NT2/D1 (cell line): Measurements from ENCODE around the gene GHRHR.

Experiments
- DNase-seq: peaks from one replicate; pipeline ENCODE4 v3.0.0-alpha.2; 2011; ENCODE audit warnings: low read depth, low spot score
- H3K27me3 ChIP-seq: 2 replicates; pipeline ENCODE4 v1.6.0; 2011; ENCODE audit warnings: mild to moderate bottlenecking; ENCODE audit not compliant: insufficient read length, insufficient read depth
- H3K36me3 ChIP-seq: 2 replicates; pipeline ENCODE4 v1.6.1; 2011; ENCODE audit warnings: mild to moderate bottlenecking, low read length, mixed read lengths; ENCODE audit not compliant: insufficient read depth, insufficient read length
- H3K4me1 ChIP-seq: 2 replicates; pipeline ENCODE4 v1.5.1; 2011; ENCODE audit not compliant: insufficient read depth, insufficient read length
- H3K4me3 ChIP-seq: 2 replicates; pipeline ENCODE4 v1.5.1; 2011; ENCODE audit warnings: low read depth; ENCODE audit not compliant: insufficient read length
- H3K9ac ChIP-seq: 2 replicates; pipeline ENCODE4 v1.6.0; 2011; ENCODE audit warnings: low read depth; ENCODE audit not compliant: insufficient read length
- H3K9me3 ChIP-seq: 2 replicates; pipeline ENCODE4 v1.5.1; 2011; ENCODE audit warnings: mild to moderate bottlenecking, low read length; ENCODE audit not compliant: insufficient read depth
- SUZ12 ChIP-seq: IDR thresholded peaks from 2 replicates; pipeline ENCODE4 v1.6.1; 2011; ENCODE audit not compliant: insufficient read length, insufficient read depth; ENCODE audit errors: extremely low read depth
- YY1 ChIP-seq: IDR thresholded peaks from 2 replicates; pipeline ENCODE4 v1.6.1; 2011; ENCODE audit not compliant: insufficient read length, insufficient read depth
- ZNF274 ChIP-seq: IDR thresholded peaks from 2 replicates; pipeline ENCODE4 v1.6.1; 2011; ENCODE audit warnings: mild to moderate bottlenecking, low read depth, low read length

The GHRHR gene

DNA sequence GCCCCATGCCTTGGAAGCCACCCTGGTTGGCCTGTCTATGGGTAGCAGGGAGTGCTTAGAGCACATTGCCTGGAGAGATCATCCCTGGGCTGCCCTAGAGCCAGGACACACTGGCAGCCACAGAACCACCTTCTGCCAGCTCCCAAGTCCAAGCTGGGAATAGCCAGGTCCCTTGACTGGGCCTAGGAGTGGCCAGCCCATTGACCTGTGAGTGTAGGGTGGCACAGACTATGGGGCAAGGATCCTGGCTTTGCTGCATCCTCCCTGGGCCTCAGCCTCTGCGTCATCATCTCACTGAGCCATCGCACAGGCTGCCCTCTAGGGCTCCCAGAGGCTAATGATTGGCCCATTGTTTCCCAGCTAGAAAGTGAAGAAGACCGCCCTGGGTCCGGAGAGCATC lies 45.1 kb upstream of the GHRHR start:
- Histone ChIP-seq H3K36me3 (no peaks in the 10 kb centered on the region), H3K4me1 (peaks cover 28% of the 10 kb centered on the region), H3K4me3 (no peak overlapping the region), H3K27me3 (no peaks in the 10 kb centered on the region), H3K9ac (no peak overlapping the region), H3K9me3 (no peaks in the 10 kb centered on the region)
- no peak for DNase-seq
- TF ChIP-seq YY1 (no peak), SUZ12 (no peak), ZNF274 (no peak)

DNA sequence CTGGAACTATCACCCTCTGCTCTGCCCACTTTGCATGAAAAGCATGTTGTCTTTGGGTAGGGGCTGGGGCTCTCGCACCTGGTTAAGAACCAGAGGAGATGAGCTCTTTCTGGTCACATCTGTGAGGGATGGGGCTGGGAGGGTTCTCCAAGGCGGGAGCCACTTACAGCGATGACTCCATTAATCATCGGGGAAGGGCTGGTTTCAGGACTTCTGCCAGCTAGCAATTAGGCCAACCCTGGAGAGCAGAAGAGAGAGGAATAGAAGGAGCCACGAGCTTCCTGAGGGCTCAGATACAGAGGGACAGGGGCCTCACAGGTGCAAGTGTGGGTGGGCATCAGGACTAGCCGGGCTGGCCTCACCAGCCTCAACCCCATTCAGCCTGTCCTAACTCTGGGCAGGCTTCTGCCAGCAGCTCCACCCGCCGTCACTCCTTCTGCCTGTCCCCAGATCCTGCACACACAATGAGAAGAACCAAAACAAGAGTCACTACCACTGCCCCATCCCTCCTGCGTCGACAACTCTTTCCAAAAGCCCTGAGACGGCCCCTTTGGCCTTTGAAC lies 43.7 kb upstream of the GHRHR start:
- H3K27me3 ChIP-seq, result no peaks in the 10 kb centered on the region
- no peaks in the 10 kb centered on the region for H3K36me3 ChIP-seq
- H3K4me1 ChIP-seq, result peaks cover 21% of the 10 kb centered on the region
- TF ChIP-seq YY1 (no peak), SUZ12 (no peak), ZNF274 (no peak)
- H3K9ac ChIP-seq, result no peak overlapping the region
- no peak for DNase-seq
- no peak overlapping the region for H3K4me3 ChIP-seq
- no peaks in the 10 kb centered on the region for H3K9me3 ChIP-seq

DNA sequence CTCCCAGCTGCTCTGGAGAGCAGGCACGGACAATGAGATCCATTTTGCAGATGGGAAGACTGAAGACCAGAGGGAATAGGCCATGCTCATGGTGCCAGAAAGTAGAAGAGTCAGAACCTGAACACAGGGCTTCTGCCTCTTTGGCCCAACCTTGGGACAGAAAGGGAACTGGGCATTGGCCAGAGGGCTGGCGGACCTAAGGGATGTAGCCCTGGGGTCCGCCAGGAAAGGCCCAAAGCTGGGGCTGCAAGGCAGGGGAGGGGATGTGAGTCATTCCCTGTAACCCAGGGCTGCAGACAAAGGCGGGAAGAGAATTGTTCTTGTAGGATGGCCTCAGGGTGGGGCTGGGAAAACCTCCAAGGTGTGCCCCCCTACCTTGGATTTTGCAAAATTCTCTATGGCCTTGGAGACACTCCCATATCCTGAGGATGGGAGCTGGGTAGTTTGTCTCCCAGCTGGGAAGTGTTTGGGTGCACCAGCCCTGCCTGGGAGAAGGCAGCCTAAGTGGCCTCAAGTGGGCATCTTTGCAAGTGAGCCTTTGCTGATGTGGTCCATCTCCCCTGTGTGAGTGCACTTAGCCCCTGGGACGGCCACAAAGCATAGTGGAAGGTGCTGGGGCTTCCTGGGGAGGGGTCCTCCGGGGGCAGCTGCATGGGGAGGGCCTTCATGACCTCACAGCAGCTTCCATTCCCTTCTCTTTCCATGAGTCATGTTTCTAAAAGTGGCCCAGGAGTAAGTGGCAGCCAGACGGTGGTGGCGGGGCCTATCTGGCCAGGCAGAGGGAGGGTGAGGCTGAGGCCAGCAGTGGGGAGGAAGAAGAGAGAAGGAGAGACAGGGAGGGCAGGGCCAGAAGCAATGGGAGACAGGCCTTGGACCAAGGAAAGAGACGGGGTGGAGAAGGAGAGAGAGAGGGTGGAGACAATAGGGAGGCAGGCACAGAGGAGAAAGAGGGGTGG lies 42.9 kb upstream of the GHRHR start:
- Histone ChIP-seq H3K27me3 (no peaks in the 10 kb centered on the region), H3K4me1 (peaks cover 19% of the 10 kb centered on the region), H3K9me3 (no peaks in the 10 kb centered on the region), H3K9ac (peak overlapping the region; percentile 26), H3K4me3 (no peak overlapping the region), H3K36me3 (no peaks in the 10 kb centered on the region)
- DNase-seq, result no peak
- TF ChIP-seq YY1 (no peak), ZNF274 (no peak), SUZ12 (no peak)

DNA sequence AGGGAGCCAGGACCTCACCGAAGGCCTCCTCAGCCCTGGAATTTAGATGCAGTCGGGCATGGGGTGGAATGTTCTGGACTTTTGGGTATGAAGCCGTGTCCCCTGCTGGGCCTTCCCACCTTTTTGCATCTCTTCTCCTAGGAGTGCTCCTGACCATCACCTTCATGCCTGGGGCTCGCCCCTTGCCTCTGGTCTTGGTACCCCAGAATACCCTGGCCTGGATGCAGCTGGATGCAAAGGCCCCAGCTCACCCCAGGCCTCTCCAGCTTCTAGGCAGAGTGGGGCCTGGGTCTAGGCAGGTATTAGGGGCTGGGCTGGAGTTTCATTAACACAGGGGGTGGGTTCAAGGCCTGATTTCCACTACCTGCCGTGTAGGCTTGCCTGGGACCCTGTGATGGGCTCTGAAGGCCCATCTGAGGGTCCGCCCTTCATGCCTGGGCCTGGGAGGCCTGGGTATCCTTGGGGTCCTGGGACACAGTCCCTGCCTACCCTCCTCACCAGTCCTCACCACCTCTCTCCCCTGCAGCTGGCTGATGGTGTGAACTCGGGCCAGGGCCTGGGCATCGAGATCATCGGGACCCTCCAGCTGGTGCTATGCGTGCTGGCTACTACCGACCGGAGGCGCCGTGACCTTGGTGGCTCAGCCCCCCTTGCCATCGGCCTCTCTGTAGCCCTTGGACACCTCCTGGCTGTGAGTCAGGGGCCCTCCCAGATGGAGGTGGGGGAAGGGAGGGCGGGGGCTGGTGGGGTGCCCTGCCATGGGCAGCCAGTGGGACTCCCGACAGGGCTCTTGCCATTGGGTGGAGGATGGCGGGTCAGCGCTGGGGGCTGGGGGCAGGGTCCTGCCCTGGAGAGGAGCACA lies 42.0 kb upstream of the GHRHR start:
- Histone ChIP-seq H3K4me1 (peaks cover 20% of the 10 kb centered on the region), H3K27me3 (no peaks in the 10 kb centered on the region), H3K36me3 (no peaks in the 10 kb centered on the region), H3K4me3 (no peak overlapping the region), H3K9ac (peak overlapping the region; percentile 26), H3K9me3 (peaks cover under 1% of the 10 kb centered on the region; the same call in 1 of the 2 replicates)
- no peak for TF ChIP-seq ZNF274
- no peak for DNase-seq

DNA sequence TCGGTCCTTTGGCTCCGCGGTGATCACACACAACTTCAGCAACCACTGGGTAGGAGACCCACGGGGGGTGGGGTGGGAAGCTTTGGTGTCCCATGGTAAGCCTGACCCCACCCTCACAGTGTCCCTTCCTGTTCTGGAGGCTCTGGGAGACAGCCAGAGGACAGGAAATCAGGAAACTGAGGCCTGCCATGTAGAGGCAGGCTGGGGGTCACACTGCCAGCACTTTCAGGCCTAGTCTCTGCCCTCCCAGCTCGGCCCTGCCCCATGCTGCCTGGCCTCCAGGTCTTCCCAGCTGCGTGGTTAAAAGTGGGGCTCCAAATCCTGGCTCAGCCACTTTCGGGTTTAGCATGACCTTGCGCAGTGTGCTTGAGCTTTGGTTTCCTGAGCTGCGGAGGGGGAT lies 41.2 kb upstream of the GHRHR start:
- TF ChIP-seq YY1 (no peak), ZNF274 (no peak), SUZ12 (no peak)
- Histone ChIP-seq H3K27me3 (no peaks in the 10 kb centered on the region), H3K4me3 (no peak overlapping the region), H3K4me1 (peaks cover 20% of the 10 kb centered on the region), H3K36me3 (no peaks in the 10 kb centered on the region), H3K9me3 (peaks cover 9% of the 10 kb centered on the region; the same call in 1 of the 2 replicates), H3K9ac (no peak overlapping the region)
- no peak for DNase-seq

DNA sequence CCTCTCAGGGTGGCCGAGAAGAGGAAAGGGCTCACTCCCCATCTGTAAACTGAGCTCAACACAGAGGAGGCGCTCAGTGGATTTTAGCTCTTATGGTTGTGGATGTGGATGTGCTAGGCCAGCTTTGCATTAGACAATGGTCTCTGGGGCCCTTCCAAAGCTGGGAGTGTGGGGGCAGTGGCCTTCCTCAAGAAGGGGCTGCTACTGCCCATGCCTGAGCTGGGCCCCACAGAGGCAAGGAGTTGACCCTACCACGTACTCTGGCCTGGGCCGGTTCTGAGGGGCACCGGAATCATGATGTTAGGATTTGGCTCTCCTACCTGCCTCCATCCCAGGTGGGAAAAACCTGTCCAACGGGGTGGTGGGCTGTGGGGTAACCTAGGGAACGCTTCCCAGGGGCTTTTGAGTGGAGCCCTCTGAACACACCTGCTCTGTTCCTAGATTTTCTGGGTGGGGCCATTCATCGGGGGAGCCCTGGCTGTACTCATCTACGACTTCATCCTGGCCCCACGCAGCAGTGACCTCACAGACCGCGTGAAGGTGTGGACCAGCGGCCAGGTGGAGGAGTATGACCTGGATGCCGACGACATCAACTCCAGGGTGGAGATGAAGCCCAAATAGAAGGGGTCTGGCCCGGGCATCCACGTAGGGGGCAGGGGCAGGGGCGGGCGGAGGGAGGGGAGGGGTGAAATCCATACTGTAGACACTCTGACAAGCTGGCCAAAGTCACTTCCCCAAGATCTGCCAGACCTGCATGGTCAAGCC lies 40.6 kb upstream of the GHRHR start:
- no peak for DNase-seq
- H3K9me3 ChIP-seq, result peaks cover 10% of the 10 kb centered on the region; the same call in 1 of the 2 replicates
- no peak overlapping the region for H3K4me3 ChIP-seq
- no peak overlapping the region for H3K9ac ChIP-seq
- H3K27me3 ChIP-seq, result no peaks in the 10 kb centered on the region
- no peak for TF ChIP-seq YY1
- no peak for TF ChIP-seq ZNF274
- TF ChIP-seq SUZ12, result no peak
- peaks cover 20% of the 10 kb centered on the region for H3K4me1 ChIP-seq
- no peaks in the 10 kb centered on the region for H3K36me3 ChIP-seq
